ENCODE measurements around the gene UBASH3B.
A peak's percentile ranks its signal among the peaks of the same experiment; 100 is the strongest.

Gene UBASH3B

GRCh38 chr11:122791836-122792235 is 136.3 kb downstream of the UBASH3B start:
- no peak for DNase-seq

- DNase-seq: no peak
Measured at GRCh38 chr11:122793515-122793914, 138.0 kb downstream of the UBASH3B start.

- no peak for DNase-seq
Measured at GRCh38 chr11:122795307-122795706, 139.8 kb downstream of the UBASH3B start.

GRCh38 chr11:122796128-122796717 is 140.7 kb downstream of the UBASH3B start:
- peak; percentile 49 for DNase-seq

GRCh38 chr11:122797651-122798050 is 142.1 kb downstream of the UBASH3B start:
- no peak for DNase-seq

GRCh38 chr11:122799406-122800105 is 144.0 kb downstream of the UBASH3B start:
- no peak for DNase-seq

GRCh38 chr11:122802876-122803275 is 147.4 kb downstream of the UBASH3B start:
- DNase-seq: no peak

DNA sequence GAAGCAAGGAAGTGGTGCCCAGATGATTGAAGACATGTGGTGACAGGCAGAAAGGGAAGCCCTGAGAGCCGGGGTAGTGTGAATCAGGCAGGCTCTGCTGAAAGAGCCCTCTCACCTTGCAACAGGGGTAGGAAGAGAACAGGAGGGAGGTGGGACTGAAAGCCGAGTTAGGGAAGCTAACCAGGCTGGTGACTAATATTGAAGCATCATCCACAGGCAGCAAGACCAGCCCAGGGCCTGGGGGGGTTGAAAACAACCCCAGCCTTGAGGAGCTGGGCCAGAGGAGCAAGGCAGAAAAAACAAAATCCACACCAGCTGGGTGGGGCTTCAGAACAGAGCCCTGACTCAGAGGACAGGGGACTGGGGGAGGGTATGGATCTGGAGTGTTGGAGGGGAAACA is 147.8 kb downstream of the UBASH3B start:
- DNase-seq: no peak

DNA sequence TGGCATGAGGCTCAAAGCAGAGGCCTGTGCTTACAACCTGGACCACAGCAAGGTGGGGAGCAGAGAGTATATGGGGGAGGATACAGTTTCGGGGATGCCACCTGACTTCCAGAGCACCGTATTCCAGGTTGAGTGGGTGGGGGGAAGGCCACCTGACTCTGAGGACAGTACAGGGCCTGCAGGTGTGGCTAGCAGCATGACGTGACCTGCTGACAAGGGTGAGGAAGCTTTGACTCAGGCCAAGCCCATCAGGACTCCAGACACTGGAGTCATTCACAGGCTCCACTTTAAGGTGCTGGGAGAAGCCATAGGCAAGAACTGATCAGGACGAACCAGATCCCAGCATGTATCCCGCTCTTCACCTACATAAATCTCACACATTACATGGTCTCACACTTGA is 148.2 kb downstream of the UBASH3B start:
- DNase-seq: no peak

- no peak for DNase-seq
Measured at GRCh38 chr11:122804161-122804560, 148.6 kb downstream of the UBASH3B start.

- DNase-seq: no peak
Measured at GRCh38 chr11:122804796-122805195, 149.3 kb downstream of the UBASH3B start.

- DNase-seq: no peak
Measured at GRCh38 chr11:122807731-122808477, 152.4 kb downstream of the UBASH3B start.

GRCh38 chr11:122808478-122808869 is 153.0 kb downstream of the UBASH3B start:
- no peak for DNase-seq

DNA sequence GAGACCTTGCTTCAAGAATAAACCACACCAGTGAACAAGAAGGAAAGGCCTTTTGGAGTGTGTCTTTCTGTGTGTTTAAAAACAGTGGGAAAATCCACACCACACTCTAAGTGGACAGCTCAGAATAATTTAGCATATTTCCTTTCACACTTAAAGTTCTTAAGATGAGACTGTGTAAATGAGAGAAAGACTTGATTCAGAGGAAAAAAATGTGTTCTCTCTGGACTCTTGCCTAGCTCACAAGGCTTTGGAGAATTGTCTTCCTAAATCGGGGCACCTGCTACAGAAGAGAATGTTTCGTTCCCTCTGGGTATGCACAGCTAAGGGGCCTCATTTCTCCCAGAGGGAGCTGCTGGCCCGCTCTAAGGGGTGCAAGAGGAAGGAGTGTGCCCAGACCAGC is 154.3 kb downstream of the UBASH3B start:
- DNase-seq: no peak

DNA sequence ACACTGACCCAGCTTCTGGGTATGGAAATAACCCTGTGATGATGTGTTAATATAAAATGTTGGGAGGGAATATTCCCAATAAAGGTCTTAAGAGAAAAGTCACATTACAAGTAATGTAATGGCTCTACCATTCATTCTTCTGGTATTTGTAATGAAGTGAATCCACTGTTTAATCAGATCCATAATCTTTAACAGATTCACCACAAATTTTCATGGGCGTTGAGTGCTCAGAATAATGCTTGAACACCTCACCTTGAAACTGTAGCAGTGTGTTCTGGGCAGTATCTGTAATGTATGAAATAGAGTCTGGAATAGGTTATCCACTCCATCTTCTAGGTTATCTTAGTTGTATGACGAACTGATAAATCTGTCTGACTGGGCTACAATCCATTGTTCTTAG is 156.2 kb downstream of the UBASH3B start:
- DNase-seq: no peak

GRCh38 chr11:122812638-122813037 is 157.1 kb downstream of the UBASH3B start:
- no peak for DNase-seq

GRCh38 chr11:122813176-122813893 is 157.8 kb downstream of the UBASH3B start:
- no peak for DNase-seq

- DNase-seq: no peak
Measured at GRCh38 chr11:122813894-122814270, 158.4 kb downstream of the UBASH3B start.

DNA sequence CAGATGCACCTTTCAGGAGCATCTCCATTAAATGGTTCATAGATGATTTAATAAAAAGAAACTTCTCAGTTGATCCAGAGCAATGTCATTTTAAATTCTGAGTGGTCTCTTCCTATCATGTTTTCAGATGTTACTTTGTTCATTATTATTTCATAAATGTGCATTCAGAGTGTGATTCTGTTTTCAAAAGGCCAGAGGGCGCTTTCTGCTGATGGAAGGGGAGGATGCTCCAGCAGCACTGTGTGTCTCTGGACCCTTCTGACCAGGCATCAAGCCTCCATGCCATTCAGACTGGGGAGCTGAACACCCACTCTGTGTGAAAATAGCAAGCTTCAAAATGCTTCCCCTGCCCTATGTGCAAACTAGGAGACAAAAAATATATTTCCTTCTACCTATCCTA is 158.9 kb downstream of the UBASH3B start:
- no peak for DNase-seq

DNA sequence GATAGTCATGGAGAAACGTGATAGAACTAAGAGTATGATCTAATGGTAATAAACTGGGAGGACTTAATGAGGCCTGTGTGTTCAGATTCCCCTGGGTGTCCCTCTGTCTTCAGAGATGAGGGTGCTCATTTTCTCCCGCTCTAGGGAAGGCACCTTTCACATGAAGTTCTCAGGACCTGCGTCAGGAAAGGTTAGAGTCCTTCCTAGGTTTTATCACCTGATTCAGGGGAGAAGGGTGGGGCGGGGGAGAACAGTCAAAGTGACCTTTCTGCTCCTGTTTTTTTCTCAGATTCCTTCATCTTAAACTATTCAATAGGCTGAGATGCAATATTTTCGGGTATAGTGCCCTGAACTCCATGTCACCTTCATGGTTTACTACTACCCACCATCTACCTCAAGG is 160.4 kb downstream of the UBASH3B start:
- no peak for DNase-seq

GRCh38 chr11:122816761-122817520 is 161.4 kb downstream of the UBASH3B start:
- no peak for DNase-seq

DNA sequence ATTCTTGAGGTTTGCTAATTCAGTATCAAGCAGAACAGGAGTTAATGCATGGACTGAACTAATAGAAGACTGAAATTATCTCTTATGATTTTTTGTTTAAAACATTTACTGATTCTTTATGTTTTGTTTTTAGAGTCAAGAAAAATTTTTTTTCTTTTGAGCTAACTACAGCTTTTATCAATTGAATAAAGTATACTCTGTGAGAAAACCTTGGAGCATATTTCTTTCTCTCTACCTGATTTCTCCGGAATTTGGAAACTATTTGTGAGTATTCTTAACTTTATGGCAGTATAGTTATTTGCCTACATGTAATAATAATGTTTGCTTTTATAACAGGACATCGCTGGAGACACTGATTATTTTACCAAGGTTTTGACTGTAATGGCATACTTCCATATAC is 164.6 kb downstream of the UBASH3B start:
- DNase-seq: no peak

DNA sequence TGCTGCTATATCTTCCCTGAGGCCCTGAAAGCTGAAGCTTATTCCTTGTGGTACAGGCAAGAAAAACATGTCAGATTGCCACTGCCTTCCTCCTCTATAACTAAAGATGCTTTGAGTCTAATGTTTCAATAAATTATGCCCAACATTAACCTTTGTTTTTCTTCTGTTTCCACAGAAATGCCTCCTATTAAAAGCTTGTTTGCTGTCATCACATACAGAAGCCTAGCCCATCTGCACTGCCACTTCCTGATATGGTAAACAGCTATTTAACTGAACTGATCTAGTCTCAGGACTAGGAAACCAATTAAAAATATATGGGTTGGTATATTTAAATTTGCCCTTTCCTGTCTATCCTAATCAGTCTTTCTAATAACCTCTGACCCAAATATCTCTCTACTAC is 165.6 kb downstream of the UBASH3B start:
- DNase-seq: no peak

Measured in T-helper 9 cell (primary cell).